RPMI7951 (cell line): Measurements from ENCODE around the gene KRT81. TPM values are rescaled to one million over a fixed set of nuclear protein-coding genes. Genes with fewer than 3 reads are reported as not detected.
"Not testable (repeated sequence)": the region's sequence is repeated elsewhere in the genome, so short reads cannot be mapped to it uniquely, and the experiment has no call there.

Source experiments
- DNase-seq: peaks from one replicate; pipeline ENCODE4 v3.0.0-alpha.2; 2012; ENCODE audit warnings: low read depth
- total RNA-seq: library from RNA; depleted of rRNA; stranded (reverse); fragments of >200 nt; shearing (Covaris generic); gene quantifications from 2 replicates; pipeline ENCODE4 v1.2.3, GENCODE V29; 2014

KRT81 gene
- total RNA-seq, 1 experiment from 2014 or later = 0.72 TPM

DNA sequence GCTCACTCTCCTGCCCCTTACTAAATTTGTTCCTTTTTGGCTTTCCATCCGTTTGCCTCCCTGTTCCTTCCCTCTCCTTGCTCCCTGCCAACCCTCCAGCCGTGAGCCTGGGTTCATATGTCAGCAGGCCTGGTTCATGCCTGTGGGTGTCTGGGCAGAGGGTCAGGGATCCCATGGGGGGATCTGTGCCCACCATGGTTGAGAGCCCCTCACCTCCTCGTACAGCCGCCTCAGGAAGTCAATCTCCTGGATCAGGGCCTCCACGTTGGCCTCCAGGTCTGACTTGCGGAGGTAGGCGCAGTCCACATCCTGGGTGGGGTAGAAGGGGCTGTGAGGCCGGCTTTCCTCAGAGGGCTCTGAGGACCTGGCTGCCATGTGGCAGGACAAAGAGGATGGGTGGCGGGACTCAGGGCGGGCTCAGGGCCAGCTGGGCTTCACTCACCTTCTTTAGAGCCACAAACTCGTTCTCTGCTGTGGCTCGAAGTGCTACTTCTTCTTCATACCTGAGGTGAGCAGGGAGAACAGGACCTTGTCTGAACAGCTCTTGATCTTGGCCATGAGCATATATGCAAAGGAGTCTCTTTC, 26.2 kb upstream of the KRT81 start:
- DNase-seq = no peak

DNA sequence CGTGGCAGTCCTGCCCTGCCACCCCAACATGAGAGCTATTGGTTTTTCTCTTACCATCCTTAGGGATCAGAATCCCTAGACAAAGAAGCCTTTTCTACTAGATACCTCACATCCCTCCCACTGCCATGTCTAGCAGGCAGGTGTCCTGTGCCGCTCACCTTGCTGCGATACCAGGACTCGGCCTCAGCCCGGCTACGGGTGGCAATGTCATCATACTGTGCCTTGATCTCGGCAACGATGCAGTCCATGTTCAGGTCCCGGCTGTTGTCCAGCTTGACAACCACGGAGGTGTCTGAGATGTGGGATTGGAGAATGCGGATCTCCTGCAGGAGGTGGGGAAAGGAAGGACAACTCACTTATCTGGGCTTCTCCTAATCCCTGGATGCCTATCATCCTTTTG, 25.4 kb upstream of the KRT81 start:
- DNase-seq = no peak

DNA sequence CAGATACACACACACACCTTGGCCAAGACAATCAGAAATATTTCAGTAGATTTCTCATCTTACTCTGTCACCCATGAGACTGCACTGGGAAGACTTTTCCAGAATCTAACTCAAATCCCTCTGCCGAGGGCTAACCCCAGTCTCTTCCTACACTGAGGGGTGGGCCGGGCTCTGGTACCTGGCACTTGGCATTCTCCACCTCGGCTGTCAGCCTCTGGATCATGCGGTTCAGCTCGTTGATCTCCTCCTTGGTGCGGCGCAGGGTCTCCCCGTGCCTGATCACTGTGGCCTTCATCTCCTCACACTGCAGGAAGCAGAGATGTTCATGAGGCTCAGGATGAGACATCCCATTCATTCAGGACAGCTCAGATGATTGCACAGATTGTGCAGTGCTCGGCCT, 25.0 kb upstream of the KRT81 start:
- no peak for DNase-seq

- not testable (repeated sequence) for DNase-seq
These were observed 24.4 kb upstream of the KRT81 start for GRCh38 chr12:52315721-52316120.

DNA sequence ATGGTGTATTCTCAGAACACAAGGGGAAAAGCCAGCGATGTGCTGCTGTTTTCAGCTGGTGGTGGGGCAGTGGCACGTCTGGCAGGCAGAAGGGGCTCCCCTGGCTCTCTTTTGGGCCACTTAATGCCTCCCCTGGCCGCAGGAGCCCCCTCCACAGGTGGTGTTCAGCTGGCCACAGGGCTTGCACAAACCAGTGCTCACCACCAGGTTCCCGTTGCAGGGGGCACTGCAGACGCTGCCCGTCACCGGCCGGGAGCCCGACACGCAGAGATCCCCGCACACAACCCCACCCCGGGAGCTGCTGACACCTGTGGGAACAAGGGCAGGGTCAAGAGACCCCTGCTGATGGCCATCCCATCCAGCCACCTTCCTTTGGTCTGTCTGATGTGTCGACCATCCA, 23.2 kb upstream of the KRT81 start:
- DNase-seq = no peak

DNA sequence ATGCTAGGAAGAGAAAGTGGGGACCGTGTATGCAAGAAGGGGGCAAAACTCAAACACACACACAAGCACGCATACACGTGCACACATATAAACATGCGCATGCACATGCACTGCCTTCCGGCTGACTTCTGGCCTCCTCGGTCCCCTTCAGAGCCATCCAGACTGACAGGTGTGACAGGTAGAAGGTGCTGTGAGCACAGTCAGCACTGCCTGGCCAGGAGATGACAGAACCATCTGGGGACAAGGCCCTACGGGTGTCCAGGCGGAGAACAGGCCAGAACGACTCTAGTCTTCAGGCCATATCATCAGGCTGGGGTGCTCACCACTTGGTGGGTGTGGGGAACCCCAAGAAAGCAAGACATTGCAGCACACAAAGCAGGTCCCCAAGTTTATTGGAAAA, 22.6 kb upstream of the KRT81 start:
- DNase-seq = no peak

DNA sequence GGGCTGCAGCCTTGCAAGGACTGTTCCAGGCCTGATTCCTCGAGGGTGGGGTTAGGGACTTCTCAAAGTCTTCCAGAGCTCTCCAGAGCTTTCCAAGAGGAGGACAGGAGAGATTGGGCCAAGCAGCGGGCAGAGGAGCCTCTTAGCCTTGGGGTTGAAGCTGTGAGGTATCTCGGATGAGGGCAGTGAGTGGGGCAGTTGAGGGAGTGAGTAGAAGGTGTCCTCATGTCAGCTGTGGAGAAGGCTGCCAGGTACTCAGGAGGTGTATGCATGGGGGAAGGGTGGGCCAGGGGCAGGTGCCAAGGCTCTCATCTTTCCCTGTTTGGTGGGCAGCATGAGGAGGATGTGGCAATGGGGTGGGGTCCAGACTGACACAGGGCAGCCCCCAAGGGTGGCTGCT, 22.1 kb upstream of the KRT81 start:
- no peak for DNase-seq

DNA sequence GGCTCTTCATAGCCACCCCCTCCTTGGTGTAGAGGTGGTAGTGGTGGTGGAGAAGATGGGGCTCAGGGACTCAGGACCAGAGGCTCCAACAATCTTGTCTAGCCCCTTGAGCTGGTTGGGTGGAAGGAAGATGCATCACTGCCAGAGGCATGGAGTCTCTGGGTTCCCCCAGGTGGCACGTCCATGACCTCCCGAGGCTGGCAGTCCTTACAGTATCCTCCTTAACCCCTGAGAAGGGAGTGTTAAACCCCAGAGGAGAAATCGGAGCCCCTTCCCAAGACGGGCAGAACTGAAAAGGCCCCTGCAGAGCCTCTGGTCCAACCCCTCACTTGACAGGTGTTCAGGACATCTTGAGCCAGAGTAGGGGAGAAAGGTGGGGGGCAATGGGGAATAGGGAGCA, 20.8 kb upstream of the KRT81 start:
- DNase-seq = no peak

- DNase-seq = no peak
These were observed 19.9 kb upstream of the KRT81 start for GRCh38 chr12:52311285-52311648.

DNA sequence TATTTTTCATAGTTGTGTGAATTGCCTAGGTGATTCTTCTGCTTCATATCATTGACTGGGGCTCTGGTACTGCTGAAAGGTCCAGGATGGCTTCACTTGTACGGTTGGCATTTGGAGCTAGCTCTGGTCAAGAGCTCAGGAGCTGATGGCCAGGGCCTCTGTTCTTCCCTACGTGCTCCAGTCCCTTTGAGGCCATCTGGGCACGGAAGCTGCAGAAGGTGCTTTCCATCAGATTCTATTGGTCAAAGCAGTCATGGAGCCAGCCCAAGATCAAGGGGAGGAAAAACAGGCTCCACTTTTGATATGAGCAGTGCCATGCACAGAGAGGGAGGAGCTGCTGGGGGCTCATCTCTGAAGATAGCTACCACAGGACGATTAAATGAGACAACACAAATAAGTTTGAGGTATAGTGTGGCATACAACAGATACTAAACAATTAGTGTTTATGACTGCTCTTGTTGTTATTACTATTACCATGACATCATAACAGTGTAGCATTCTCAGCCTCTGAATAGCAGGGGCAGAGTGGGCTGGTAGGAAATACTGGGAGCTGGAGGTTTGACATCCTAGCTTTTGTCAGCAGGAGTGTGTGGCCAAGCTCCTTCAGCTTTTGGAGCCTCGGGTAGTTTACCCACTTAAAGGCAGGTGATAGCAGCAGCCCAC, 19.4 kb upstream of the KRT81 start:
- no peak for DNase-seq

- no peak for DNase-seq
These were observed 17.6 kb upstream of the KRT81 start for GRCh38 chr12:52308806-52309425.

DNA sequence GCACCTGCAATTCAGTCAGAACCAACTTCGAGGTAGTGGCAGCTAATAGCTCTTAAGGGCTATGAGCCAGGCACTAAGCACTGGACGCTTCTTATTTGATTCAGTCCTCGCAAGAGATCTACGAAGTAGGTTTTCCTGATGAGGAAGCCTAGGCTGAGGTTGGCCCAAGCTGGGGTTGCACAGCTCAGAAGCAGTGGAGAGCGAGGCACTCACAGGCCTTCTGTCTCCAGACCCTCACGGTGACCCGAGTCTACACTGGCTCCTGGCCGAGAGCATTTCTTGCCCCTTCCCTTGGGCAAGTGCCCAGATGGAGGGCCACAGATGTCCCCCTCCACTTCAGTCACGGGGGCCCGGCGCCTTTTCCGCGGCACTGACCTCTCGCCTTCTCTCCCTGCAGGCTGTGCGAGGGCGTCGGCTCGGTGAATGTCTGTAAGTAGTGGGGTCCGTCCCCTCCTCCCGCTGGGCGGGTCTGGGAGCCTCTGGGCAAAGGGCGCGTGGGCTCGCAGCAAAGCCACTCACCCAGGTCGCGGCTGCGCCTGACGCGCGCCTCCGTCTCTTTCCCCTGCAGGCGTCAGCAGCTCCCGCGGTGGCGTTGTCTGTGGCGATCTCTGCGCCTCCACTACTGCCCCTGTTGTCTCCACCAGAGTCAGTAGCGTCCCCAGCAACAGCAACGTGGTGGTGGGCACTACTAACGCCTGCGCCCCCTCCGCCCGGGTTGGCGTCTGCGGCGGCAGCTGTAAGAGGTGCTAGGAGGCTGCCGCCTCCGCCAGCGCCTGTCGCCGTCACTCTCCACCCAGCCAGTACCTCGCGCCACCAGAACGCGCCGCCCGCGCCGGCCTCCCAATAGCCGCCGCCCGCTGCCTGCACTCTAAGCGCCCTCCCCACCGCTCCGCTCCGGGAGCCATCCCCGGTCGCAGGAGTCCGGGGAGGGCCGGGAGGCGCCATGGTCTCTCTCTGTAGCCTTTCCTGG, 16.8 kb upstream of the KRT81 start:
- DNase-seq = peak; percentile 43

DNA sequence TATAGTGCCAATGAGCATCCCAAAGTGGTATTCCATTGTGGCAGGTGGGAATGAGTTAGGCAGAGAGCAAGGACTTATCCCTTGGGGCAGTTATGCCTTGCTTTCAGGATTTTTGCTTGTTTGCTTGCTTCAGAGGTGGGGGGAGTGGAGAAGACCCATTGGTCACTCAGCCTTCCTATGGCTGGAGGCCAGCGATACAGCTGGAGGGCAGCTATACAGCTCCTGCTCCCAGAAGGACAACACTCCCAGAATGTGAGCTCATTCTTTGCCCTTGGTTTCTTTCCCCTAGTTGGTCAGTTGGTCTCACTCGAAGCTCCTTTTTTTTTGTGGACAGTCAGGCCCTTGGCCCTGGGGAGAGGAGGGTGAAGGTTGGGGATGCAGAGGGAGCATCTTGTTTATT, 15.4 kb upstream of the KRT81 start:
- DNase-seq = no peak

DNA sequence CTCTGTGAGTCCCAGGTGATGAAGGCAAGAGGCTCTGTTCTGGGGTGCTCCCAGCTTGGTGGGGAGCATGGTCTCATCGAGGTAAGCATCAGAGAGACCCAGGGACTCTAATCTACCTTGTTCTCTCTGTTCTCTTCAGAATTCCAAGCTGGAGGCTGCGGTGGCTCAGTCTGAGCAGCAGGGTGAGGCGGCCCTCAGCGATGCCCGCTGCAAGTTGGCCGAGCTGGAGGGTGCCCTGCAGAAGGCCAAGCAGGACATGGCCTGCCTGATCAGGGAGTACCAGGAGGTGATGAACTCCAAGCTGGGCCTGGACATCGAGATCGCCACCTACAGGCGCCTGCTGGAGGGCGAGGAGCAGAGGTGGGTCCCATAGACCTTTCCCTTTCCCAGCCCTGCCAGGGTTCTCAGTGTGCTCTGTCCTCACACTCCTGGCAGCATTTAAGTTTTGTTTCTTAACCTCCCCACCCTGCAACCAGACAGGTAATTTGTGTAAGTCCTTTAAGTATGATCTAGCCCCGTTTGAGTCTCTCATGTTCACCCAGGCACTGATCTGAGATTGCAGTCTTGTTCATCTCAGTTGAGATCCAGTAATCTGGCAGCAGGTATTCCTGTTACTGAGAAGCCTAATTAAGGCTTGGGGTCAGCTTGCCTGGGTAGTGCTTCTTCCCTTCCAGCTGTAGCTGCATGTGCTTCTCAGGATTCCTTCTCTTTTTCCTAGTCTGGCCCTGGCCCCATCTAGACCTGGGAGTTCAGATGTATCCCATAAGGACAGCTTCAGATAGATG, 14.8 kb upstream of the KRT81 start:
- no peak for DNase-seq

- peak; percentile 10 for DNase-seq
These were observed 13.6 kb upstream of the KRT81 start for GRCh38 chr12:52304941-52305411.

GRCh38 chr12:52302242-52302914, 11.0 kb upstream of the KRT81 start:
- DNase-seq = not testable (repeated sequence)

DNA sequence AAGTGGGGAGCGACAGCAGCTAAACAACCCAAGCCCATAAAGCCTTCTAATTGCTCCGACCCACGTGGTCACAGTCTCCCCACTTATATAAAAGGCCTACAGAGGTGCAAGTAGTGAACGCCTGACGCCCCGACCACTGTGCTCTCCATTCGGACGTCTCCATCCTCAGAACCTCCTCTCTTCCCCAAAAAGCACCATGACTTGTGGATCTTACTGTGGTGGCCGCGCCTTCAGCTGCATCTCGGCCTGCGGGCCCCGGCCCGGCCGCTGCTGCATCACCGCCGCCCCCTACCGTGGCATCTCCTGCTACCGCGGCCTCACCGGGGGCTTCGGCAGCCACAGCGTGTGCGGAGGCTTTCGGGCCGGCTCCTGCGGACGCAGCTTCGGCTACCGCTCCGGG, 10.4 kb upstream of the KRT81 start:
- DNase-seq = not testable (repeated sequence)

GRCh38 chr12:52300796-52301691, 9.7 kb upstream of the KRT81 start:
- no peak for DNase-seq

DNA sequence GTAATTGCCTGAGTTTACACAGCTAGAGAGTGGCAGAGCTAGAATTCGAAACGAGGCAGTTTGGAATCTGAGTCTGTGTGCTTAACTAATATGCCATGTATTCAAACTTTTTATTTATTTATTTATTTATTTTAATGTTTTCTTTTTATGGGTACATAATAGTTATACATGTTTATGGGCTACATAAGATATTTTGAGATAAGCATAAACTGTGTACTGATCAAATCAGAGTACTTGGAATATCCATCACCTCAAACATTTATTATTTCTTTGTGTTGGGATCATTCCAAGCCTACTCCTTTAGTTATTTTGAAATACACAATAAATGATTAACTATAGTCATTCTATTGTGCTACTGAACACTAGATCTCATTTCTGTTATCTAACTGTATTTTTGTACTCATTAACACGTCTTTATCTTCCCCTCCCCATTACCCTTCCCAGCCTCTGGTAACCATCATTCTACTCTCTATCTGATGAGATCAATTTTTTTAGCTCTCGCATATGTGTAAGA, 7.4 kb upstream of the KRT81 start:
- no peak for DNase-seq
